Urothelium cell line (cell line): ENCODE measurements around the gene SLC43A3.
"Not testable (repeated sequence)": the region's sequence is repeated elsewhere in the genome, so short reads cannot be mapped to it uniquely, and the experiment has no call there.

ENCODE experiments used
- DNase-seq: peaks from one replicate; pipeline ENCODE4 v3.0.0; 2011; ENCODE audit warnings: low spot score, mixed read lengths
- FAIRE-seq: peaks from 2 replicates; lab custom pipeline; 2011; peaks lifted over from hg19 to GRCh38; lab: Jason Lieb, UNC

SLC43A3 gene

DNA sequence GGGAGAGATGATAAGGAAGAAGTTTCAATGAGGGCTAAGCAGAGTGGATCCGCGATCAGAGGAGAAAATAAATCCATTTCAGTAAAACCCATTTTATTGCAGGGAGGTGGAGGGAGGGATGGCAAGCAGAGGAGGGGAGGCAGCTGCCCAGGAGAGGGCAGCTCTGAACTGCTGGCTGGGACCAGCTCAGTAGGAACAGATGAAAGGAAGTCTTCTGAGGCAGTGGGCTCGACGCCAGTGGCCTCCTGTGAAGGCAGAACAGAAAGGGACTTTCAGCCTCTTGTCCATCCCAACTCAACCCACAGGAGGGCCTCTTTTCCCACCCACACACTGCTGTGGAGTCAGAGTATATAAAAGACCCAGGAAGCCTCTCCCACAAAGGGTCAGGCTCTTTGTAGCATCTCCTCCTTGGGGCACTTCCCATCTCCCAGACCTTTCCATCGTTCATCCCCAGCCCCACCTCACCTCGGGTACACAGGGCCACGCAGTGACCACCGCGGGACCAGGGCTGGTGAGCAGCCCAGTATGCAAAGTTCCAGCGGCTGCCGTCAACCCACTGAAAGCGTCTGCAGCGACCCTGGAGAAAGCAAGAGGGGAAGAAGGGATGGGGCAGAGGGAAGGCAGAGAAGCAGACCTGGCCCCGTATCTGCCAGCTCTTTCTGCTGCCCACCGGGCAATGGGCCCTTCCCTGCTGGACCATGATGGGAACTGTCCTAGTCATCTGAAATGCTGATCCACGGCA lies 39.5 kb downstream of the SLC43A3 start:
- DNase-seq (no peak), FAIRE-seq (no peak)

- FAIRE-seq (no peak), DNase-seq (no peak)
Measured at GRCh38 chr11:57386178-57386940, 40.6 kb downstream of the SLC43A3 start.

GRCh38 chr11:57380975-57381374 lies 45.9 kb downstream of the SLC43A3 start, which contains the start of gene PRG3:
Gene PRG3, minus strand, starts transcription at chr11:57381150. Its CDS starts 442 bp downstream, at chr11:57380708.
- DNase-seq (no peak), FAIRE-seq (no peak)

DNA sequence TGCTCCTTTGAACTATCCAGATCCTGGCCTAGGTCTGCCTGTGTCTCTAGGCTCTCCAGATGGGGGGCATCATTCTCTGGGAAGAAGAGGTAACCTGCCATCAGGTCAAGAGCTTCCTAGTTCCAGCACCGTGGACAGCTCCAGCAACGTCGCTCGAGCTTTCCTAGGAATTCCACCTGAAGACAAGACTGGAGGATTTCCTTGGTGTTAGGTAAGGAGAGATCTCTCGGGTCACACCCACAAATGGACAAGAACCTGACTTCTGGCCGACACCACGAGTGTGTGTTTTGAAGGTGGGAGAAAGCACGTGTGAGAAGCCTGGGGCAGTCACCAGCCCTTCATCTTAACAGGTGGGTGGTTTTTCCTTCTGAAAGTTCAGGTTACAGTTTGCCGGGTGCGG lies 47.2 kb downstream of the SLC43A3 start:
- no peak for FAIRE-seq
- DNase-seq = peak; percentile 53

DNA sequence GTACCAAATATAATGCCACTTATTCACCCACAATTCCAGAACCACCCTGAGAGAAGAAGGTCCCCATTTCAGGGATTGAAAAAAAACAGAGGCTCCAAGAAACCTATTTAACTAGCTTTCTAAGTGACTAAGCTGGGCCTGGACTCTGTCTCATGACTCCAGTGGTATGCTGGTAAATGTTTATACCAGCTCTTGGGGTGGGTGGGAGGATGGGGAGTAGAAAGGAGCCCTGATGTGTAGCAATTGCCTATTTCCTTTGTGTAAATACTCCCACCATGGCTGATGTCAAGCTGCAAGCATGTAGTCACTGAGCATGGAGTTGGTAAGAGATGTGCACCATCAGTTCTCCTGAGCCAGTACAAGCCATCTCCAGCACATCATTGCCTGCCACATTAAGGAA lies 48.7 kb downstream of the SLC43A3 start:
- DNase-seq = no peak

DNA sequence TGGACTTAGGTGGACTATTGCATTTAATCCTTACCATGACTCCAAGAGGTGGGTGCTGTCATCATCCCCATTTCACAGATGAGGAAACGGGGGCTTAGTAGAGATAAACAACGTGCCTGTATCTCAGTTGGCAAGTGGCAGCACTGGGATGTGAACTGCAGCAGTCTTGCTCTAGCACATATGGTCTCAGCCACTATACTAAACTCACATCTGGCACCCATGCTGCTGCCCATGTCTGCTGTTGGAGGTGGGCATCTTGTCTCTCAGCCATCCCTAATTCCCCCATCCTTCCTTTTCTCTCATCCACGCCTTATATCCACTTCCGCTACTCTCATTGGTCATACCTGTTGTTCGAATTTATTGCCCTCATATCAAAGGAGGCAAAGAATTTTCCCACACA lies 49.8 kb downstream of the SLC43A3 start:
- no peak for DNase-seq
- FAIRE-seq = peak; percentile 77

More for the DNA sequence above, 48.7 kb downstream of the SLC43A3 start:
- FAIRE-seq = no peak

DNA sequence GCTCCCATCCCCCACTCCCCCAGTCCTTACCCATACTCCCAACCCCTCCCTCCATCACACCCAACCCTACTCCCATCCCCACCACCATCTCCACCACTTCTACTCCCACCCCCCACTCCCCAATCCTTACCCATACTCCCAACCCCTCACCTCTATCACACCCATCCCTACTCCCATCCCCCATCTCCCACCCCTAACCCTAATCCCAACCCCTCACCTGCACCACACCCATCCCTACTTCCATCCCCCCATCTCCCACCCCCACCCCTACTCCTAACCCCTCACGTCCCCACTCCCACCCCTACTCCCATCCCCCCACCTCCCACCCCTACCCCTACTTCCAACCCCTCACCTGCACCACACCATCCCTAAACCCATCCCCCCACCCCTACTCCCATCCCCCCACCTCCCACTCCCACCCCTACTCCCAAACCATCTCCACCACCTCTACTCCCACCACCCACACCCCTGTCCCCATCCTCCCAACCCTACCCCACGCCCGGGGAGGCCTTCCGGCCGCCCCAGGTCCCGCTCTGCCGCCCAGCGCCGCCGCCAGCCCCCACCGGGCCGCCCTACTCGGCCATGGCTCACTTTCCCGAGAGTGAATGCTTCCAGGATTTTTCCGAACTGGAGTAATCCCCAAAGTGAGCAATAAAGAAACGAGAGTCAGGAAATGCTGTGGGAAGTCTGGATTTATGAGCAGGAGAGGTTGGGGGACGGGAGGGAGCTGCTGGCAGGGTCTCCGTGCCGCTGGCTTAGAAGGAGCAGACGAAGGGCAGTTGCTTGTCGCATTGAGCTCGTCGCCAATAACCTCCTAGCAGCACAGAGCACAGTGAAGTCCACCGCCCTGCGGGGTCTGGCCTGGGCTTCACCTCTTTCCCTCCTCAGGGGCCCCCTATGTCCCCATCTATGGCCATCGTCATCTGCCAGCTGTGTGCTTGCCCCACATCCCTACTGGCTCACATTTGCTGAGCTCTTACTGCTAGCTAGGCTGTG lies 50.5 kb downstream of the SLC43A3 start:
- FAIRE-seq (peak; percentile 20), DNase-seq (no peak)

- no peak for DNase-seq
- FAIRE-seq = no peak
Measured at GRCh38 chr11:57375490-57375889, 51.4 kb downstream of the SLC43A3 start.

DNA sequence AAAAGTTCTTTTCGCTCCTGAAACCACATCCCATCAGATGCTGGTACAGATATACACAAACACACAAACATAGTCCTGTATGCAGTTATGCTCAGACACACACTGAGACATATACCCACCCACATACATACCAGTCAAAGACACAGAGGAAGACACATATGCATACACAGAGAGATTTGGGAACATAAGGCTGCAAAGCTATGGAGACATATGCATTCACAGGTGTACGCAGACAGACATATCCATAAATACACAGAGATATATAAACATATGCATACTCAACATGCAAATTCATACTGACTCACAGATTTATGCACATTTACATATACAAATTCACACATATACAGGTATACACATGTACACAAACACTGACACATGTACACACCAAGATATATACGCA lies 52.0 kb downstream of the SLC43A3 start:
- no peak for DNase-seq
- peak; percentile 59 for FAIRE-seq

DNA sequence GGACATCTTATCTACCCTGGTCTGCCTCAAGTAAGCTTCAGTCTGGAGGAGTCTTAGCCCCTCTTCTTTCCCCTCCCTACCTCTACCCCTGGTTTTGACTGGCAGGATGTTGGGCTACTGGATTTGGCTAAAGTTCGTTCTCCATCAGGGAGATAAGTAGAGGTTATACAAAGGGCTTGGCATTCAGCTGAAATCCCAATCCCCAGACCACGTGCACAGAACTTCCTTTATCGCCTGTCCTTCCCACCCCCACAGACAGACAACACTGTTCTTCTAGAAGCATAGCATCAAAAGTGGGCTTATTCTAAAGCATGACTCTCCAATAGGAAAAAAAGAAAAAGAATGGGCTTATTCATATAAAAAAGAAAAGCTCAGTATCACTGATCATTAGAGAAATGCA lies 53.8 kb downstream of the SLC43A3 start:
- DNase-seq (no peak), FAIRE-seq (no peak)

GRCh38 chr11:57370941-57371340 lies 56.0 kb downstream of the SLC43A3 start:
- FAIRE-seq = no peak
- no peak for DNase-seq

- FAIRE-seq = no peak
- no peak for DNase-seq
Measured at GRCh38 chr11:57370251-57370650, 56.7 kb downstream of the SLC43A3 start.

GRCh38 chr11:57368845-57369232 lies 58.1 kb downstream of the SLC43A3 start:
- FAIRE-seq = no peak
- no peak for DNase-seq

- no peak for FAIRE-seq
- no peak for DNase-seq
Measured at GRCh38 chr11:57368106-57368844, 58.6 kb downstream of the SLC43A3 start.

DNA sequence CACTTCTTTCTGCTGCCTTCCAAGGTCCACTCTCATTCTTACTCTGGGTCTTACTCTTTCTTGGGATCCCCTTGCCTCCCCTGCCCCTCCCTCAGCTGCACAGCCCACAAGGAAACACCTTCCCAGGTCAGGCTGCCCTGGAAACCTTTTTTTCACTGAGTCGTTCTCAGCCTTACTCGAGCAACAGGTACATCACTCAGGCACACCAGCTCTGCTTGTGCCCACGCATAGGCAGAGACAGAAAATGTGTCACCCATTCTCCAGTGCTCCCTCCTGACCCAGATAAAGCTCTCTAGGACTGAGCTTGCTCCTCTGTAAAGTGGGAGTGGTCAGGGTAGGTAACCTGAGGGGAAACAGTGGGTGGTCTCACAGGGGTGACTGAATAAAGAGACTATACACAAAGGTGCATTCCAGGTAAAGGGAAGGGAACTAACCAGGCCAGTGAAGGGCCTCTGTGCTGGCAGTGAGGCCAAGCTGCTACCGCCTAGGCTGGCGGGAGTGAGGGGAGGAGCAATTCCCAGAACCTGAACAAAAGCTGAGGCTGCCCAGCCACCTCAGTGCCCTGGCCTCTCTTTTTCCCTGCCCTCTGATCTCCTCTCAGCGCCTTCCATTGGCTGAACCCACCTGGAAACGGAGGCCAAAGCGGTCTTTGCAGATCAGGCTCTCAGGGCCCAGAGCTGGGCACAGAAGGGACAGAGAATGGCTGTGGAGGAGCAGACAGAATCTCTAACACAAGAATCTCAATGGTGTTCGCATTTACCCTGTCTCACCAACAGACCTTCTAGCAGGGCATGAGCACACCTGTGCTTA lies 61.9 kb downstream of the SLC43A3 start:
- DNase-seq (no peak), FAIRE-seq (no peak)

DNA sequence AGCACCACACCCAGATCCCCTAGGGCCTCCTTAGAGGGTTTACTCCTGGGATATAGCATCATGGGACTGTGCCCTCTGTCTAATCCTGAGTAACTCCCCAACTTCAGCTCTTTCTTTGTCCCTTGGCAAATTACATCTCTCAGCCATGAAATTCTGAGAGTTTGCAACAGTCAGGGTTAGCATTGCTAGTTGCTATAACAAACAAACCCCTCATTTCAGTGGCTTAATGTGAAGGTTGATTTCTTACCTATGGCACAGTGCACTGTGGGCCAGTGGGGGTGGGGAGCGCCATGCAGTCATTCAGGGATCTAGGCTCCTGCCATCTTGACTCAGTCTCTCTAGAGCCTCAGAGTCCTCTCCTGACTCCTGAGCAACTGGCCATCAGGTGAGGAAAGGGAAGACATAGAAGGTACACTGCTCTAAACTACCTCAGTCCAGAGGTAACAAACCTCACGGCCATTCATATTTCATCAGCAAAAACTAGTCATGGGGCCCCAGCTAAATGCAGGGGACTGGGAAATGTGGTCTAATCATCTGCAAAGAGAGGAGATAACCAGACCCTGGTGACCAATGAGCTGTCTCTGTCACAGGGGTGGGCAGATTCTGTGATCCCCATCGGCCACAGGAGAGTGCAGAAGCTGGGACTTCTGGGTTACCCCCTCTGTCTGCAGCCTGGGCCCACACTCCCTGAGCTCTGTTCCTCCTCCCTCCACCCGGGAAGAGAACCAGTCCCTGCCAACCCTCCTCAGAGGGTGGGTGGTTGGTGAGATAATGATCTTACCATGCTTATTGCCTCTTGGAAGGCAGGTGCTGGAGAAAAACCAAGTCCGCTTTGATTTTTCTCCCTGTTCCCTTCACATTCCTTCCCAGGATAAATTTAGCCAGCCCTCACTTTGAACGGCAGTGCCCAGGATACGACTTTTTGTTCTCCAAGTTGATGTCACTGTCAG lies 63.5 kb downstream of the SLC43A3 start:
- FAIRE-seq (no peak), DNase-seq (no peak)

DNA sequence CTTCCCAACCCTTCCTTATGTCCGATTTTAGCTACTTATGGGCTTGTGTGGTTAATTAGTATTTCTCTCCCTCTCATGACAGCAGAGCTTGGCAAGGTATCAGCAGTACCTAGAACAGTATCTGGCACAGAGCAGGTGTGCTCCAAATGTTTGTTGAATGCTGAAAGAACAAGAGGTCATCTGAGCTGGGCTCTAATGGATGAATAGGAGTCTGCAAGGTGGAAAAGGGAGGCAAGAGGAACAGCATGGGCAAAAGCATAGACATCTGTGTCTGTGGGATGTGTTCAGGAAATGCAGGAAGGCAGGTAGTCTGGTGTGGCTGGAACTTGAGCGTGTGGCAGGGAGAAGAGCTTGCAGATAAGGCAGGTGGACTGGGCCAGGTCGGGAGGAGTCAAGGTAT lies 65.0 kb downstream of the SLC43A3 start:
- DNase-seq (no peak), FAIRE-seq (no peak)

GRCh38 chr11:57361420-57361819 lies 65.5 kb downstream of the SLC43A3 start:
- not testable (repeated sequence) for DNase-seq, FAIRE-seq
